K562 (cell line): ENCODE measurements around the gene GORASP1. TPM values are rescaled to one million over a fixed set of nuclear protein-coding genes. Genes with fewer than 3 reads are reported as not detected.

Source experiments
- ATAC-seq: fragments of 200-7000 bp; cut with Tn5 transposase; 3 replicates; pipeline ENCODE4 v1.9.1; 2020; ENCODE audit warnings: moderate library complexity
- BruUV-seq: library from RNA; stranded (reverse); fragments of 400-500 nt; replicated peaks from 2 replicates; lab custom pipeline; 2021; lab: Mats Ljungman, UMichigan
- CTCF ChIA-PET: fragments of 300-600 bp; formaldehyde crosslinking; extraction: SDS; loops from one replicate; lab custom pipeline; 2021; ENCODE audit warnings: low intra/inter-chr PET ratio; lab: Yijun Ruan, JAX
- POLR2A ChIA-PET: fragments of 300-600, 350-650 bp; sonication (Branson Sonifier 250); formaldehyde crosslinking; extraction: SDS; loops from one replicate; lab custom pipeline; 2021; ENCODE audit warnings: antibody characterized with exemption, inconsistent platforms; lab: Yijun Ruan, JAX
- DNase-seq, 4 experiments: peaks; one replicate each; pipeline versions ENCODE4 v3.0.0 to v3.0.0-alpha.2; 2011 to 2018; ENCODE audit warnings: low spot score in 3 of 4, mixed read lengths in 3 of 4; ENCODE audit errors: extremely low read depth in 1 of 4
- FAIRE-seq: peaks from 2 replicates; lab custom pipeline; 2011; peaks lifted over from hg19 to GRCh38; lab: Jason Lieb, UNC
- H2AFZ ChIP-seq: 2 replicates; pipeline ENCODE4 v1.6.0; 2011; ENCODE audit warnings: low read depth, low read length, control low read depth, inconsistent platforms
- H3K27ac ChIP-seq: fragments of 200-600 bp; 3 replicates; pipeline ENCODE4 v1.8.0; 2011; ENCODE audit warnings: low read depth, mild to moderate bottlenecking, control low read depth, inconsistent platforms, low read length, moderate library complexity, mixed read lengths; ENCODE audit errors: extremely low read depth
- H3K27me3 ChIP-seq, 2 experiments: fragments of 300-600 bp in 1 of 2; 2 replicates in 1 of 2; 3 replicates in 1 of 2; pipeline versions ENCODE4 v1.6.0 to v1.8.0; 2011; ENCODE audit warnings: inconsistent platforms in 2 of 2, low read length in 2 of 2, mild to moderate bottlenecking in 1 of 2, mixed read lengths in 1 of 2, moderate library complexity in 1 of 2; ENCODE audit not compliant: control insufficient read depth in 2 of 2, insufficient read depth in 2 of 2
- H3K36me3 ChIP-seq: fragments of 300-600 bp; 3 replicates; pipeline ENCODE4 v1.8.0; 2011; ENCODE audit warnings: mild to moderate bottlenecking, low read length, inconsistent platforms; ENCODE audit not compliant: control insufficient read depth, insufficient read depth
- H3K4me1 ChIP-seq, 2 experiments: fragments of 200-600 bp in 1 of 2; replicated peaks in 1 of 2; 2 replicates in 1 of 2; 3 replicates in 1 of 2; pipeline versions ENCODE4 v1.5.1 to v1.8.0; 2011; ENCODE audit warnings: inconsistent platforms in 2 of 2, low read length in 2 of 2, mild to moderate bottlenecking in 1 of 2, mixed read lengths in 1 of 2, moderate library complexity in 1 of 2; ENCODE audit not compliant: control insufficient read depth in 2 of 2, insufficient read depth in 2 of 2
- H3K4me2 ChIP-seq: 2 replicates; pipeline ENCODE4 v1.6.1; 2011; ENCODE audit warnings: low read length, control low read depth, inconsistent platforms, mixed read lengths; ENCODE audit not compliant: insufficient read depth
- H3K4me3 ChIP-seq: fragments of 200-600 bp; sonication (generic), shearing (Covaris generic); 2 replicates; pipeline ENCODE4 v1.5.1; 2016; ENCODE audit warnings: control low read depth, inconsistent platforms
- H3K79me2 ChIP-seq: fragments of 200-600 bp; 3 replicates; pipeline ENCODE4 v1.8.0; 2011; ENCODE audit warnings: low read length, inconsistent platforms; ENCODE audit not compliant: control insufficient read depth, insufficient read depth
- H3K9ac ChIP-seq, 2 experiments: 2 replicates each; pipeline versions ENCODE4 v1.6.0 to v1.6.1; 2011; ENCODE audit warnings: low read depth in 2 of 2, low read length in 2 of 2, control low read depth in 1 of 2, inconsistent platforms in 1 of 2, mild to moderate bottlenecking in 1 of 2, mixed read lengths in 1 of 2; ENCODE audit not compliant: insufficient read depth in 1 of 2
- H3K9me1 ChIP-seq: one replicate; pipeline ENCODE4 v1.6.0; 2011; ENCODE audit warnings: inconsistent platforms, mild to moderate bottlenecking, low read length, moderate library complexity; ENCODE audit not compliant: control insufficient read depth, insufficient read depth
- H3K9me3 ChIP-seq: replicated peaks from 2 replicates; pipeline ENCODE4 v1.5.1; 2011; ENCODE audit warnings: low read depth, low read length, inconsistent platforms; ENCODE audit not compliant: control insufficient read depth, insufficient read depth
- H4K20me1 ChIP-seq: replicated peaks from 2 replicates; pipeline ENCODE4 v1.6.1; 2011; ENCODE audit warnings: low read length, inconsistent platforms, mixed read lengths; ENCODE audit not compliant: control insufficient read depth, insufficient read depth
- GABPB2 ChIP-seq: fragments of 250-450 bp; sonication (Bioruptor Pico); conservative IDR thresholded peaks from 2 replicates; pipeline ENCODE4 v1.5.1; 2021; ENCODE audit warnings: mild to moderate bottlenecking
- KAT2B ChIP-seq: IDR thresholded peaks from one replicate; pipeline ENCODE4 v1.6.1; 2012; ENCODE audit warnings: low read depth, mild to moderate bottlenecking, control low read depth, inconsistent platforms, low read length, moderate library complexity
- L3MBTL2 ChIP-seq: fragments of 450-650 bp; IDR thresholded peaks from 2 replicates; pipeline ENCODE4 v1.6.1; 2016; ENCODE audit warnings: mild to moderate bottlenecking, moderate library complexity
- MAX ChIP-seq: sonication (generic); formaldehyde crosslinking; IDR thresholded peaks from 2 replicates; pipeline ENCODE4 v1.9.0; 2022; ENCODE audit warnings: mild to moderate bottlenecking, missing genetic modification reagents
- PYGO2 ChIP-seq: fragments of 450-650 bp; IDR thresholded peaks from 2 replicates; pipeline ENCODE4 v1.6.1; 2016; ENCODE audit warnings: mild to moderate bottlenecking, missing genetic modification characterization, moderate library complexity, missing compliant biosample characterization
- RAD51 ChIP-seq: fragments of 450-650 bp; IDR thresholded peaks from 2 replicates; pipeline ENCODE4 v1.7.1; 2016; ENCODE audit warnings: low read depth, mild to moderate bottlenecking, borderline replicate concordance
- RCOR1 ChIP-seq, 2 experiments: IDR thresholded peaks; 2 replicates each; pipeline ENCODE4 v1.6.1; 2012; ENCODE audit warnings: low read depth in 2 of 2, low read length in 2 of 2, borderline replicate concordance in 1 of 2, improper control_type of control experiment in 1 of 2
- SIRT6 ChIP-seq: IDR thresholded peaks from one replicate; pipeline ENCODE4 v1.6.1; 2012; ENCODE audit warnings: low read depth, mild to moderate bottlenecking, control low read depth, inconsistent platforms, low read length, moderate library complexity
- TBP ChIP-seq: optimal IDR thresholded peaks from 2 replicates; pipeline ENCODE3; 2011; ENCODE audit warnings: low read depth, low read length, improper control_type of control experiment
- ZBTB17 ChIP-seq: fragments of 450-650 bp; formaldehyde crosslinking; IDR thresholded peaks from 2 replicates; pipeline ENCODE4 v1.4.0; 2020; ENCODE audit warnings: mild to moderate bottlenecking
- ZBTB40 ChIP-seq, 2 experiments: fragments of 450-650 bp in 1 of 2; sonication (generic) in 1 of 2; formaldehyde crosslinking in 1 of 2; IDR thresholded peaks; 2 replicates each; pipeline versions ENCODE4 v1.7.1 to v1.9.0; 2016 to 2022; ENCODE audit warnings: inconsistent platforms in 1 of 2, mild to moderate bottlenecking in 1 of 2, missing genetic modification reagents in 1 of 2
- WGBS: fragments of 100-300 bp; shearing (Covaris generic); methylation state at CpG from one replicate; pipeline ENCODE4 v1.1.6; 2016; ENCODE audit warnings: low coverage, mixed read lengths; ENCODE audit not compliant: insufficient coverage; ENCODE audit errors: missing lambda C conversion rate; 5-methylcytosine and 5-hydroxymethylcytosine counted together
- in situ Hi-C: fragments of 300-500 bp; cut with MboI; formaldehyde crosslinking; loops from 4 replicates; pipeline ENCODE4 v1.15.0; 2018; ENCODE audit warnings: inconsistent platforms, mixed read lengths
- intact Hi-C: fragments of 100-400 bp; cut with micrococcal nuclease; formaldehyde crosslinking; loops from 2 replicates; pipeline ENCODE4 v1.14.2; 2022
- polyA plus RNA-seq, 8 experiments: library from polyadenylated mRNA; depleted of rRNA in 4 of 8; stranded (reverse) in 5 of 8; unstranded in 3 of 8; fragments of >200 nt; fragmentation: Nextera tagmentation in 2 of 8; fragmentation: Illumina TruSeq in 1 of 8; extraction: Ambion mirVana in 2 of 8; extraction: Trizol in 1 of 8; gene quantifications; 2 replicates each; pipeline versions ENCODE4 v1.2.1 to v1.2.3, GENCODE V29; 2011 to 2014; ENCODE audit warnings: inconsistent platforms in 1 of 8, missing spikeins in 1 of 8
- total RNA-seq, 7 experiments: library from RNA; depleted of rRNA in 6 of 7; stranded (reverse); fragments of >200 nt in 6 of 7; fragmentation: Illumina TruSeq in 2 of 7; extraction: Trizol in 2 of 7; gene quantifications; 2 replicates each; pipeline versions ENCODE4 v1.2.1 to v1.2.3, GENCODE V29; 2011 to 2021; ENCODE audit warnings: low replicate concordance in 1 of 7

Gene GORASP1
- total and polyA plus RNA-seq, 9 of the 15 experiments (the other 6 are each of a cell fraction or from before 2014, with no cell fraction given), result 8.4 to 87.9 (median 67.6) TPM

GRCh38 chr3:39051649-39052561, 55.5 kb downstream of the GORASP1 start, which contains the start of the genes SCN11A and WDR48:
Gene SCN11A, minus strand, starts transcription at chr3:39051944. Its CDS starts 101,582 bp downstream, at chr3:38950362.
Gene WDR48, plus strand, starts transcription at chr3:39052016. Its CDS starts 10 bp downstream, at chr3:39052026.
- H3K27ac ChIP-seq, result peak within 1 kb of the TSS; percentile 88
- peak within 1 kb of the TSS; percentile 99 for H3K4me2 ChIP-seq
- no peaks in the 10 kb centered on the region for H3K27me3 ChIP-seq
- FAIRE-seq, result peak; percentile 99
- H3K4me1 ChIP-seq, result peaks cover 5 to 9% of the 10 kb centered on the region in 2 experiments; a peak in 4 of 5 replicates
- H2AFZ ChIP-seq, result peak within 1 kb of the TSS; percentile 98
- H3K4me3 ChIP-seq, result peak within 1 kb of the TSS; percentile 90
- ChIA-PET POLR2A (no interaction called here), CTCF (interaction anchor here (1.4 kb wide), 1 partner anchor 21 kb away, joined by 3 read pairs; no protein-coding TSS in a partner anchor)
- H3K9ac ChIP-seq, result peak within 1 kb of the TSS; percentile 69 to 96
- H3K36me3 ChIP-seq, result no peaks in the 10 kb centered on the region
- 7% methylated on average over 47 of the region's 68 CpGs for WGBS
- peaks cover 43% of the 10 kb centered on the region for H3K79me2 ChIP-seq
- no TSS peak for BruUV-seq
- peak; percentile 99 for ATAC-seq
- peaks cover 3% of the 10 kb centered on the region; the same call in 1 of the 2 replicates for H3K9me3 ChIP-seq
- peak; percentile 91 to 98 (median 92) for DNase-seq
- H3K9me1 ChIP-seq, result no peaks in the 10 kb centered on the region
- H4K20me1 ChIP-seq, result no peaks in the 10 kb centered on the region
- in situ Hi-C loops (no loop called here), intact Hi-C loops (no loop called here)
- TF ChIP-seq RCOR1 (IDR thresholded peaks at IDR 0.05; ENCODE audit: borderline replicate concordance in 1 of 2, low read depth in 2 of 2, low read length in 2 of 2), result peak in 1 of 2 experiments; percentile 49; a peak in 1 of 4 replicates
- peak; percentile 63; the same call in 1 of the 2 replicates for TF ChIP-seq ZBTB17
- 0 out of 2 replicates have a peak, but pooled peaks have one; percentile 13 for TF ChIP-seq RAD51
- 0 out of 2 replicates have a peak, but pooled peaks have one; percentile 10 for TF ChIP-seq GABPB2 (CRISPR knock-in tag)
- TF ChIP-seq TBP, result peak; percentile 91
- TF ChIP-seq KAT2B, result no peak
- TF ChIP-seq L3MBTL2, result peak; percentile 70; the same call in 1 of the 2 replicates
- TF ChIP-seq MAX (CRISPR knock-in tag), result peak; percentile 88
- no peak for TF ChIP-seq PYGO2 (tag)
- TF ChIP-seq SIRT6, result no peak
- peak; percentile 95 for TF ChIP-seq ZBTB40 (IDR thresholded peaks at IDR 0.05)
- no peak for TF ChIP-seq ZBTB40 (CRISPR knock-in tag; IDR thresholded peaks at IDR 0.05)
